Gastrocnemius medialis (tissue), 4 donors: ENCODE measurements around the gene SIK1.
"Not testable (repeated sequence)": the region's sequence is repeated elsewhere in the genome, so short reads cannot be mapped to it uniquely, and the experiment has no call there.

Experiments
- POLR2A ChIP-seq, 2 donors: fragments of 450-650 bp; IDR thresholded peaks; one replicate each; pipeline ENCODE4 v1.6.1; 2017; ENCODE audit warnings: antibody characterized with exemption in 2 of 2, mild to moderate bottlenecking in 2 of 2, moderate library complexity in 2 of 2
- TF ChIP-seq, protein P1 (sequence below), 5 experiments: fragments of 450-650 bp in 3 of 5; fragments of 200-600 bp in 2 of 5; sonication (generic) in 2 of 5; IDR thresholded peaks in 4 of 5; conservative IDR thresholded peaks in 1 of 5; 1 replicate in 4 of 5; 2 replicates in 1 of 5; pipeline ENCODE4 v1.5.1; 2016 to 2019; ENCODE audit warnings: antibody characterized with exemption in 5 of 5, mild to moderate bottlenecking in 3 of 5, moderate library complexity in 3 of 5

DNA sequence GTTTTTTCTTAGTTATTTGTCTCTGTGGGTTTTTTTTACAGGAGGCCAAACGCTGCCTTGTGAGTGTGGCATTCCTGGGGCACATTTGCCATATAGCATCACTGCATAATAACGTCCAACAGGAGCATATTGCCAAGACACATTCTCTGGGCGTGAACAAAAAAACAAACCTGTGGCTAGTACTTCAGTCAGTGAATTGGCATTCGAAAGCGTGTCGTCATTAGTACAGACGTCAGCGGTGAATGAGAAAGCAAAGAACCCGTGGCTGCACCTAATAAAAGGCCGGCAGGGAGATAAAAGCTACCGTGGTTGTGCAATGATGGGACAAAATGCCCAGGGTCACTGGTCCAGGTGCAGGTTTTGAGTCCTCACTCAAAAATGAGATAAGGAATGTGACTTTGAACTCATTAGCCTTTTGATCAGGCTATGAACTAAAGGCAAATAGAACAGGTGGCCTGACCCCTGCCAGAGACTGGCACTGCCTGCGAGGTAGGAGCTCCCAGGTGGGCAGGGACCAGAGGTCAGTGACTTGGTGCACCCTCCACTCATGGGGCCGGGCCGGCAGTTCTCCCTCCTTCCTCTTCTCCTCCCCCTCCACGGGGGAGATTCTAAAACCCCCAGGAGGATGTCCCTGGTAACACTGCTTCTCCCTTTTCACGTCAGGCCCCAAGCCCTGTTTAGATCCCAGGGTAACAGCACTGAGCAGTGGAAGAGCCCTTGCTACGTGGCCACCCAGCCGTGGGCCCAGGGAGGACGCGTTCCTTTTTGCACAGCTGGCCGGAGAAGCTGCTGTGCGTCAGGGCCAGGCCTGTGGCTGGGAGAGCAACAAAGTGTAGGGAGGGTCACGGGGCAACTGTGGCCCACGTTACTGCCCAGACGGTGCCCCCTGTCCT, 14.2 kb upstream of the SIK1 start:
- TF ChIP-seq, protein P1, sequence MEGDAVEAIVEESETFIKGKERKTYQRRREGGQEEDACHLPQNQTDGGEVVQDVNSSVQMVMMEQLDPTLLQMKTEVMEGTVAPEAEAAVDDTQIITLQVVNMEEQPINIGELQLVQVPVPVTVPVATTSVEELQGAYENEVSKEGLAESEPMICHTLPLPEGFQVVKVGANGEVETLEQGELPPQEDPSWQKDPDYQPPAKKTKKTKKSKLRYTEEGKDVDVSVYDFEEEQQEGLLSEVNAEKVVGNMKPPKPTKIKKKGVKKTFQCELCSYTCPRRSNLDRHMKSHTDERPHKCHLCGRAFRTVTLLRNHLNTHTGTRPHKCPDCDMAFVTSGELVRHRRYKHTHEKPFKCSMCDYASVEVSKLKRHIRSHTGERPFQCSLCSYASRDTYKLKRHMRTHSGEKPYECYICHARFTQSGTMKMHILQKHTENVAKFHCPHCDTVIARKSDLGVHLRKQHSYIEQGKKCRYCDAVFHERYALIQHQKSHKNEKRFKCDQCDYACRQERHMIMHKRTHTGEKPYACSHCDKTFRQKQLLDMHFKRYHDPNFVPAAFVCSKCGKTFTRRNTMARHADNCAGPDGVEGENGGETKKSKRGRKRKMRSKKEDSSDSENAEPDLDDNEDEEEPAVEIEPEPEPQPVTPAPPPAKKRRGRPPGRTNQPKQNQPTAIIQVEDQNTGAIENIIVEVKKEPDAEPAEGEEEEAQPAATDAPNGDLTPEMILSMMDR (IDR thresholded peaks at IDR 0.05 in 4 of 5, conservative IDR thresholded peaks at IDR 0.05 in 1 of 5): not testable (repeated sequence)
- not testable (repeated sequence) for TF ChIP-seq POLR2A (IDR thresholded peaks at IDR 0.05)
